Fibroblast of mammary gland (primary cell): Measurements from ENCODE around the gene TTC9C.

Experiments used
- DNase-seq: peaks from one replicate; pipeline ENCODE4 v3.0.0-alpha.2; 2010; ENCODE audit warnings: low read depth
- H3K4me3 ChIP-seq: 2 replicates; pipeline ENCODE4 v1.5.1; 2011; ENCODE audit warnings: low read depth, mild to moderate bottlenecking, low read length, moderate library complexity; ENCODE audit not compliant: control insufficient read depth
- TF ChIP-seq, protein P1 (sequence below): conservative IDR thresholded peaks from 2 replicates; pipeline ENCODE4 v1.5.1; 2011; ENCODE audit warnings: low read depth, low read length, inconsistent platforms; ENCODE audit not compliant: control insufficient read depth, insufficient read depth

TTC9C gene

DNA sequence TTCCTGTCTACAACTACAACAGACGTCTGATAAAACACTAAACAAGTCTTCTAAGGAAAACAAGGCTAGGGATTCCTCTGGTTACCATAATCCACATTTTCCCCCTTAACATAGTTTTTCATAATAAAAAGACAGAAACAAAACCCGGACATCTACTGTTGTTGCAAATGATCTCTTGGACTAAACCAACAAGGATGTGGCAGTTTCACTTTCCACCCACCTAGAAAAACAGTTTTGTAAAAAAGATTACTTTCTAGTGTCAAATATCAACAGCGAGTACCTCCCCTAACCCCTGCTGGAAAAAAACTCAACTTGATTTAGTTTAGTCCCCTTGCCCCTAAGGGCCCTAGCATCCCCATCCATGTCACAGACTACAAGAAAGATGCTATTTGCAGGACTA is 15.4 kb upstream of the TTC9C start:
- TF ChIP-seq, protein P1, sequence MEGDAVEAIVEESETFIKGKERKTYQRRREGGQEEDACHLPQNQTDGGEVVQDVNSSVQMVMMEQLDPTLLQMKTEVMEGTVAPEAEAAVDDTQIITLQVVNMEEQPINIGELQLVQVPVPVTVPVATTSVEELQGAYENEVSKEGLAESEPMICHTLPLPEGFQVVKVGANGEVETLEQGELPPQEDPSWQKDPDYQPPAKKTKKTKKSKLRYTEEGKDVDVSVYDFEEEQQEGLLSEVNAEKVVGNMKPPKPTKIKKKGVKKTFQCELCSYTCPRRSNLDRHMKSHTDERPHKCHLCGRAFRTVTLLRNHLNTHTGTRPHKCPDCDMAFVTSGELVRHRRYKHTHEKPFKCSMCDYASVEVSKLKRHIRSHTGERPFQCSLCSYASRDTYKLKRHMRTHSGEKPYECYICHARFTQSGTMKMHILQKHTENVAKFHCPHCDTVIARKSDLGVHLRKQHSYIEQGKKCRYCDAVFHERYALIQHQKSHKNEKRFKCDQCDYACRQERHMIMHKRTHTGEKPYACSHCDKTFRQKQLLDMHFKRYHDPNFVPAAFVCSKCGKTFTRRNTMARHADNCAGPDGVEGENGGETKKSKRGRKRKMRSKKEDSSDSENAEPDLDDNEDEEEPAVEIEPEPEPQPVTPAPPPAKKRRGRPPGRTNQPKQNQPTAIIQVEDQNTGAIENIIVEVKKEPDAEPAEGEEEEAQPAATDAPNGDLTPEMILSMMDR, result no peak
- H3K4me3 ChIP-seq, result no peak overlapping the region
- DNase-seq, result no peak

DNA sequence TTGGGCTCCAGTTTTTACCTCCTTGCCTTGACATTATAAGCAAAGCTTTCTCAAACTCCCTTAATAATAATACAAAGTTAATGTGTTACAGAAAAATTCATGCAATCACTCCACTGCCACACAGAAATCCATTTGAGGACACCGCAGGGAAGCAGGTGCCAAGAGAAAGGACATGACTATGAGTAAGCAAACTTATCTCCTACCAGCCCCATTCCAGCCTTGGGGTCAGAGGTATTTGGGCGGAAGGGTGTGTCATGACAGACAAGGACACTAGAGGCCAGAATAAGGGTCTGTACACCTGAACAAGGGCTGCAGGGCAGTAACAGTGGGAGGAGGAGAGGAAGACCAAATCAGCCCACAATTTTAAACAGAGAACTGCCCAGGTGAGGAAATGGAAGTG is 14.9 kb upstream of the TTC9C start:
- H3K4me3 ChIP-seq, result no peak overlapping the region
- no peak for DNase-seq
- TF ChIP-seq, protein P1, result no peak

DNA sequence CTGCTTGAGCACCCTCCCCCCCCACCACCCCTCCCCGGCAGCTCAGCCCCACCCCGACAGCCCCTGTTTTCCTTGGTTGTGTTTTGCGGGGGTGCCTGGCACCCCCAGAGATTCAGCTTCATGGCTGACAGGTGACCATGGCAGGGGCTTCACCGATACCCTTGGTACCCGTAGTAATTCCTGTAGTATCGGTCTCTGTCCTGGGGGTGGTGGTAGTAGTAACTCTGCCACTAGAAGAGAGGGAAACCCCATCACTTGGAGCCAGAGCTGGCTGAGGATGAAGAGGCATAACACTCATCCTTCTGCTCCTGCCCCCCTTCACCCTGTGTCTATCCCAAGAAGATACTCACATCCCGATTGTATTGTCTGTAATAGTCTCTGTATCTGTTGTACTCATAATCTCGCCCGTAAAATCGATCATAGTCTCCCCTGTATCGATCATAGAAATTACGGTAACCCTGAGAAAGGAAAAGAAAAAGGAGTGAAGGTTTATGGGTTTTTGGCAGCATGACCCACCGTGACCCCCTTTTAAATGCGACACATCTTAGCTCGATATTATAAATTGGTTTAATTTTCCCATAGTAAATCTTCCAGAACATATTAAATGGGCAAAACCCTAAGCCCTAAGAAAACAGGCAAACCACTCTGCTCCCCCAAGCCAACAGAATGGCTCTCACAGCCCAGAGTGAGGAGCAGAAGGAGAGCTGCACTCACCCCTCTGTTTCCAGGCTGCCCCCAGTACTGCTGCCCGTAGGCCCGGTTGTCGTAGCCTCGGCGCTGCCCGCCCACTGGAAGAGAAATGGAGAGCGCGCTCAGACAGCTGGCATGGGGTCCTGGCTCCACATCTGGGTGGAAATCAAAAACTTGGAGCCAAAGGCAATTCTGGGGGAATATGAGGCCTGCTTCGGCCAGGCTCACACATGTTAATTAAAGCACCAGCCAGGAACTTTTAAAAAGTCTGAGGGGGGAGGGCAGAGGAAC is 12.8 kb upstream of the TTC9C start:
- TF ChIP-seq, protein P1, result no peak
- H3K4me3 ChIP-seq, result no peak overlapping the region
- DNase-seq, result no peak

DNA sequence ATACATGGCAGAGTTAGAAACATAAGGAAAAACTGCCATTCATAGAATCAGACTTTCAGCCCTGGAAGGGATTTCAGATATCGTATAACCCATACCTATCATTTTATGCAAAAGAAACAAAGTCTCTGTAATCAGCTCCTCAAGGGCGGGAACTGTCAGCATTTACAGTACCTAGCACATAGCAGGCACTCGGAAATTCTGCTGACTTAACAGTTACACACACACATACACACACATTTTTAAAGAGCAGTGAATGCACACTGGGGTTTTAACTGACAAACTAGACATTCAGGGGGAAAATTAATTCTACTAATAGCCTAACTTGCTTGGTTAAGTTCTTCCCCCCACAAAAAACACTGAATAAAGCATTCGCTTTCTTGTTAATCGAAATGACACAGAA is 12.1 kb upstream of the TTC9C start:
- DNase-seq, result no peak
- H3K4me3 ChIP-seq, result no peak overlapping the region
- TF ChIP-seq, protein P1, result no peak

DNA sequence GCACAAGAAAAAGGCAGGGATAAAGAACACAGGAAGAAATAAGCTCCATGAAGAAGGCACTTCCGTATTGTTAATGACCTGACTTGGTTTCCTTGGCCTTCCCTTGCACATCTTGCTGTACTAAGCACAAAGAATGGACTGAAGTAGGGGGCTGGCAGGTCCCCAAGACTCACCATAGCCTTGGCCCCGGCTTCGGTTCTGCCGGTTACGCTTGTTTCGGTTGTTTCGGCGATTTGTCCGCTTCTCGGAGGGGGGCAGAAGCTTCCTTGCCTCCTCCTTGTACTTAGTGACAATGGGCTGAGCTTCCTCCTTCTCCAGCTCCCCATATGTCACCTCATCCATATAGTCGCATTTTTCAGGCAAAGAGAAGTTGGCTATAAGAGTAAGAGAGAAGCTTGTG is 11.5 kb upstream of the TTC9C start:
- H3K4me3 ChIP-seq, result no peak overlapping the region
- TF ChIP-seq, protein P1, result no peak
- no peak for DNase-seq

DNA sequence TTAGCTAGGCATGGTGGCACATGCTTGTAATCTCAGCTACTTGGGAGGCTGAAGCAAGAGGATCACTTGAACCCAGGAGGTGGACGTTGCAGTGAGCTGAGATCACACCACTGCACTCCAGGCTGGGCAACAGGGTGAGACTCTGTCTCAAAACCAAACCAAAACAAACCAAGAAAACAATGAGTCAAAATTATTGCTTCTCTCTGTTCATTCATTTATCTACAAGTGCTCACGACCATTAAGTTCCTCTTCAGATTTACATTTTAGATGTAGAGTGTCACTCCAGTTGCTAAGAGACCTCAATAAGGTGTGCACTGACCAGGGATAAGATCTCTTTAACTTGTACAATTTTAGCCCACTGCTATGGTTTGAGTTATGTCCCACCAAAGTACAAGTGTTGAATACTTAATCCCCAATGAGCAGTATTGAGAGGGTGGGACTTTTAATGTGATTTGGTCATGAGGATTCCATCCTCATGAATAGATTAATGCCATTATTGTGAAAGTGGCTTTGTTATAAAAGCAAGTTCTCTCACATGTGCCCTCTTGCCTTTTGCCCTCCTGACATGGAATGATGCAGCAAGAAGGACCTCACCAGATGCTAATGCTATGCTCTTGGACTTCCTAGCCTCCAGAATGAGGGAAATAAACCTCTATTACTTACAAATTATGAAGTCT is 8.8 kb upstream of the TTC9C start:
- TF ChIP-seq, protein P1, result no peak
- DNase-seq, result peak; percentile 64
- no peak overlapping the region for H3K4me3 ChIP-seq
